ENCODE results near the gene ASXL1.

Gene ASXL1

DNA sequence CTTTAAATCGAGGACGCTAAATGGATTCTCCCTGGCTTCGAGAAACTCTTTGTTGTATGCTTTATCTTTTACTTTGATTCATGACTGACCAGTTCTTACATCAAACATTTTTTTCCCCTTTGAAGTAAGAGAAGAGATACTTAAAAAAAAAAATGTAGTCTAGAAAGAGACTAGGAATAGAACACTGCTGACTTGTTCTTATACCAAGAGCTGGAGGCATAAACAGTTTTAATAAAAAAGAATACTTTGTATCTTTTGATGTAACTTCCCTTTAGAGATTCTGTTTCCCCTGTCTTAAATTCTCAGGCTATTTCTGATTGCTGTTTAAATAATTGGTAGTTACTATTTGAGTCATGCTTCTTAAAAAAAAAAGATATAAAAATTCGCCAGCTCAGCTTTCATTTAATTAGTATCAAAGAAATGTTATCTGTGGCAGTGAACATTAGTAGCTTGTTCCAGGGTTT is 4.8 kb downstream of the ASXL1 start:
- TF ChIP-seq CTCF (IDR thresholded peaks at IDR 0.05; ENCODE audit: low read depth, low read length) = no peak
- no peak for DNase-seq (ENCODE audit: low read depth, low spot score)
- in situ Hi-C loops (cut with HindIII; ENCODE audit: low sequenced_read_pairs) = no loop called here
- H3K4me3 ChIP-seq (ENCODE audit: low read depth, low read length) = no peak overlapping the region

GRCh38 chr20:32363492-32363891 is 5.4 kb downstream of the ASXL1 start:
- no peak for DNase-seq (ENCODE audit: low read depth, low spot score)
- in situ Hi-C loops (cut with HindIII; ENCODE audit: low sequenced_read_pairs) = no loop called here
- no peak for TF ChIP-seq CTCF (IDR thresholded peaks at IDR 0.05; ENCODE audit: low read depth, low read length)
- no peak overlapping the region for H3K4me3 ChIP-seq (ENCODE audit: low read depth, low read length)

DNA sequence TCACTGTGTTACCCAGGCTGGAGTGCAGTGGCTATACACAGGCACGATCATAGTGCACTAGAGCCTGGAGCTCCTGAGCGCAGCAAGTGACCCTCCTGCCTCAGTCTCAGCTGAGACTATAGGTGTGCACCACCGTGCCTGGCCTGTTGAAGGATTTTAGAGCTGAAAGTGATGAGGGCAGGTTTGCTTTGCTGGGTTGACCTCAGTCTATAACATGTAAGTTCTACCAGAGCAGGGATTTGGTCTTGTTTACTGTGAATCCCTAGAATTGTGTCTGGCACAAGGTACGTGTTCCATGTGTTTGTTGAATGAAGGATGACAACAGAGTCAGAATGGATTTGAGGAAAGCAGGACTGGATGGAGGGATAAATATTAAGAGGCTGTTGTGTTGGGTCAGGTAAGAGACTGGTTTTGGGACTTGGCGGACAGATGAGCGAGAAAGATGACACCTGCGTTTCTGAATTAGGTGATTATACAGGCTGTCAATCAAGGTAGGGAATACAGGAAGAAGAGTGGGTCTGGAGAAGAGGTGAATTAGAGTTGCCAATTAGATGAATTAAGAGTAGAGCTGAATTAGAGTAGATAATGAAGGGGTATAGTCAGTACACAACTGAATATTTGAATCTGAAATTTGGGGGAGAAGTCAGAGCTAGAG is 6.5 kb downstream of the ASXL1 start:
- no peak for DNase-seq (ENCODE audit: low read depth, low spot score)
- in situ Hi-C loops (cut with HindIII; ENCODE audit: low sequenced_read_pairs) = no loop called here
- TF ChIP-seq CTCF (IDR thresholded peaks at IDR 0.05; ENCODE audit: low read depth, low read length) = no peak
- no peak overlapping the region for H3K4me3 ChIP-seq (ENCODE audit: low read depth, low read length)

GRCh38 chr20:32365564-32365963 is 7.4 kb downstream of the ASXL1 start:
- in situ Hi-C loops (cut with HindIII; ENCODE audit: low sequenced_read_pairs) = no loop called here
- no peak for TF ChIP-seq CTCF (IDR thresholded peaks at IDR 0.05; ENCODE audit: low read depth, low read length)
- no peak overlapping the region for H3K4me3 ChIP-seq (ENCODE audit: low read depth, low read length)
- no peak for DNase-seq (ENCODE audit: low read depth, low spot score)

GRCh38 chr20:32366380-32366779 is 8.2 kb downstream of the ASXL1 start:
- TF ChIP-seq CTCF (IDR thresholded peaks at IDR 0.05; ENCODE audit: low read depth, low read length) = no peak
- in situ Hi-C loops (cut with HindIII; ENCODE audit: low sequenced_read_pairs) = no loop called here
- H3K4me3 ChIP-seq (ENCODE audit: low read depth, low read length) = no peak overlapping the region
- DNase-seq (ENCODE audit: low read depth, low spot score) = no peak

- no peak for TF ChIP-seq CTCF (IDR thresholded peaks at IDR 0.05; ENCODE audit: low read depth, low read length)
- no peak for DNase-seq (ENCODE audit: low read depth, low spot score)
- no peak overlapping the region for H3K4me3 ChIP-seq (ENCODE audit: low read depth, low read length)
- in situ Hi-C loops (cut with HindIII; ENCODE audit: low sequenced_read_pairs) = no loop called here
These were observed 10.2 kb downstream of the ASXL1 start for GRCh38 chr20:32368323-32368722.
